ENCODE data around the gene BIVM. TPM values are rescaled to one million over a fixed set of nuclear protein-coding genes. Genes with fewer than 3 reads are reported as not detected.
A peak's percentile ranks its signal among the peaks of the same experiment; 100 is the strongest.

Gene BIVM
- total RNA-seq, 1 donor from 2014 or later, result 13.3 TPM

GRCh38 chr13:102800145-102801041 lies 1.5 kb downstream of the BIVM start:
- Histone ChIP-seq H3K27me3 (ENCODE audit: insufficient read depth, low read length) (no peaks in the 10 kb centered on the region), H3K9ac (ENCODE audit: low read length) (peak overlapping the region; percentile 87), H3K4me3 (ENCODE audit: insufficient read depth, low read depth, low read length) (peak overlapping the region; percentile 95), H3K36me3 (ENCODE audit: insufficient read depth, low read length) (peaks cover 2% of the 10 kb centered on the region), H3K4me2 (ENCODE audit: low read length) (peak overlapping the region; percentile 92), H3K9me3 (ENCODE audit: insufficient read depth, low read depth, low read length) (no peaks in the 10 kb centered on the region), H3K79me2 (ENCODE audit: insufficient read depth, low read length) (peaks cover 88% of the 10 kb centered on the region), H2AFZ (ENCODE audit: low read depth, low read length) (peak overlapping the region; percentile 99), H4K20me1 (ENCODE audit: insufficient read depth, low read length) (peaks cover 5% of the 10 kb centered on the region), H3K4me1 (ENCODE audit: insufficient read depth, low read length) (peaks cover 12% of the 10 kb centered on the region), H3K27ac (ENCODE audit: low read depth, low read length) (peak overlapping the region; percentile 74)
- FAIRE-seq (no peak), DNase-seq (ENCODE audit: low read depth) (peak; percentile 63)
- no peaks in the 10 kb centered on the region for H3K27me3 Mint-ChIP-seq (ENCODE audit: low read depth, unreplicated experiment)
- peak; percentile 28 for TF ChIP-seq CTCF (IDR thresholded peaks at IDR 0.05; ENCODE audit: insufficient read depth, low read depth, low read length)
- no peak for TF ChIP-seq EZH2 (IDR thresholded peaks at IDR 0.05; ENCODE audit: insufficient read depth, low read length)
- peaks cover 7% of the 10 kb centered on the region for H3K4me1 Mint-ChIP-seq (ENCODE audit: low read depth, unreplicated experiment)
- no peaks in the 10 kb centered on the region for H3K9me3 Mint-ChIP-seq (ENCODE audit: unreplicated experiment)
- peak overlapping the region; percentile 95 for H3K4me3 Mint-ChIP-seq (ENCODE audit: unreplicated experiment)
- H3K36me3 Mint-ChIP-seq (ENCODE audit: low read depth, unreplicated experiment), result no peaks in the 10 kb centered on the region
- peak overlapping the region; percentile 66 for H3K27ac Mint-ChIP-seq (ENCODE audit: unreplicated experiment)

GRCh38 chr13:102805680-102806079 lies 6.8 kb downstream of the BIVM start:
- peaks cover 6% of the 10 kb centered on the region for H3K36me3 Mint-ChIP-seq (ENCODE audit: low read depth, unreplicated experiment)
- TF ChIP-seq CTCF (IDR thresholded peaks at IDR 0.05; ENCODE audit: insufficient read depth, low read depth, low read length) (no peak), EZH2 (IDR thresholded peaks at IDR 0.05; ENCODE audit: insufficient read depth, low read length) (no peak)
- Histone ChIP-seq H3K9ac (ENCODE audit: low read length) (no peak overlapping the region), H3K27ac (ENCODE audit: low read depth, low read length) (no peak overlapping the region), H3K79me2 (ENCODE audit: insufficient read depth, low read length) (peaks cover 86% of the 10 kb centered on the region), H3K4me1 (ENCODE audit: insufficient read depth, low read length) (peaks cover 5% of the 10 kb centered on the region), H3K9me3 (ENCODE audit: insufficient read depth, low read depth, low read length) (no peaks in the 10 kb centered on the region), H3K27me3 (ENCODE audit: insufficient read depth, low read length) (no peaks in the 10 kb centered on the region), H3K36me3 (ENCODE audit: insufficient read depth, low read length) (peaks cover 5% of the 10 kb centered on the region), H3K4me3 (ENCODE audit: insufficient read depth, low read depth, low read length) (no peak overlapping the region), H2AFZ (ENCODE audit: low read depth, low read length) (no peak overlapping the region), H4K20me1 (ENCODE audit: insufficient read depth, low read length) (peaks cover 5% of the 10 kb centered on the region), H3K4me2 (ENCODE audit: low read length) (no peak overlapping the region)
- DNase-seq (ENCODE audit: low read depth) (no peak), FAIRE-seq (no peak)
- H3K4me3 Mint-ChIP-seq (ENCODE audit: unreplicated experiment), result no peak overlapping the region
- no peak overlapping the region for H3K27ac Mint-ChIP-seq (ENCODE audit: unreplicated experiment)
- H3K27me3 Mint-ChIP-seq (ENCODE audit: low read depth, unreplicated experiment), result no peaks in the 10 kb centered on the region
- peaks cover 7% of the 10 kb centered on the region for H3K4me1 Mint-ChIP-seq (ENCODE audit: low read depth, unreplicated experiment)
- no peaks in the 10 kb centered on the region for H3K9me3 Mint-ChIP-seq (ENCODE audit: unreplicated experiment)

GRCh38 chr13:102807699-102808098 lies 8.8 kb downstream of the BIVM start:
- no peak overlapping the region for H3K4me3 Mint-ChIP-seq (ENCODE audit: unreplicated experiment)
- H3K27ac ChIP-seq (ENCODE audit: low read depth, low read length), result no peak overlapping the region
- H3K79me2 ChIP-seq (ENCODE audit: insufficient read depth, low read length), result peaks cover 83% of the 10 kb centered on the region
- FAIRE-seq, result no peak
- peaks cover 5% of the 10 kb centered on the region for H3K36me3 ChIP-seq (ENCODE audit: insufficient read depth, low read length)
- DNase-seq (ENCODE audit: low read depth), result no peak
- TF ChIP-seq CTCF (IDR thresholded peaks at IDR 0.05; ENCODE audit: insufficient read depth, low read depth, low read length), result no peak
- no peak overlapping the region for H3K4me2 ChIP-seq (ENCODE audit: low read length)
- no peak overlapping the region for H3K9ac ChIP-seq (ENCODE audit: low read length)
- no peaks in the 10 kb centered on the region for H3K9me3 ChIP-seq (ENCODE audit: insufficient read depth, low read depth, low read length)
- no peak overlapping the region for H3K4me3 ChIP-seq (ENCODE audit: insufficient read depth, low read depth, low read length)
- no peaks in the 10 kb centered on the region for H3K9me3 Mint-ChIP-seq (ENCODE audit: unreplicated experiment)
- no peaks in the 10 kb centered on the region for H3K27me3 Mint-ChIP-seq (ENCODE audit: low read depth, unreplicated experiment)
- H2AFZ ChIP-seq (ENCODE audit: low read depth, low read length), result no peak overlapping the region
- H3K36me3 Mint-ChIP-seq (ENCODE audit: low read depth, unreplicated experiment), result peaks cover 16% of the 10 kb centered on the region
- H3K4me1 ChIP-seq (ENCODE audit: insufficient read depth, low read length), result peaks cover 4% of the 10 kb centered on the region
- no peaks in the 10 kb centered on the region for H3K27me3 ChIP-seq (ENCODE audit: insufficient read depth, low read length)
- no peaks in the 10 kb centered on the region for H4K20me1 ChIP-seq (ENCODE audit: insufficient read depth, low read length)
- H3K27ac Mint-ChIP-seq (ENCODE audit: unreplicated experiment), result no peak overlapping the region
- peaks cover 13% of the 10 kb centered on the region for H3K4me1 Mint-ChIP-seq (ENCODE audit: low read depth, unreplicated experiment)
